SKM-1 (cell line): ENCODE data around the gene PDHA1.

Source experiments
- DNase-seq: peaks from one replicate; lab custom pipeline; 2025; ENCODE audit not compliant: unreplicated experiment; lab: John Stamatoyannopoulos, UW

Gene PDHA1

GRCh38 chrX:19375546-19375945 is 31.8 kb downstream of the PDHA1 start:
- no peak for DNase-seq

- DNase-seq: no peak
These were observed 34.1 kb downstream of the PDHA1 start for GRCh38 chrX:19377799-19378198.

- DNase-seq: no peak
These were observed 37.6 kb downstream of the PDHA1 start for GRCh38 chrX:19381326-19381725.

GRCh38 chrX:19382555-19383145 is 38.9 kb downstream of the PDHA1 start:
- no peak for DNase-seq

- no peak for DNase-seq
These were observed 43.0 kb downstream of the PDHA1 start for GRCh38 chrX:19386679-19387078.

- DNase-seq: no peak
These were observed 44.4 kb downstream of the PDHA1 start for GRCh38 chrX:19388064-19388679.

GRCh38 chrX:19388741-19389140 is 45.0 kb downstream of the PDHA1 start:
- no peak for DNase-seq

GRCh38 chrX:19389227-19389845 is 45.6 kb downstream of the PDHA1 start:
- DNase-seq: no peak

GRCh38 chrX:19392078-19392477 is 48.4 kb downstream of the PDHA1 start:
- DNase-seq: no peak

- no peak for DNase-seq
These were observed 49.0 kb downstream of the PDHA1 start for GRCh38 chrX:19392703-19393102.

GRCh38 chrX:19403696-19404095 is 60.0 kb downstream of the PDHA1 start:
- no peak for DNase-seq

GRCh38 chrX:19410259-19410658 is 66.5 kb downstream of the PDHA1 start:
- DNase-seq: no peak
